Measurements from ENCODE around the gene MOB3A. TPM values are rescaled to one million over a fixed set of nuclear protein-coding genes. Genes with fewer than 3 reads are reported as not detected.
A peak's percentile ranks its signal among the peaks of the same experiment; 100 is the strongest.

Gene MOB3A
- total and polyA plus RNA-seq, 9 of the 15 experiments (the other 6 are each of a cell fraction or from before 2014, with no cell fraction given), result 1.1 to 24.1 (median 6.0) TPM

DNA sequence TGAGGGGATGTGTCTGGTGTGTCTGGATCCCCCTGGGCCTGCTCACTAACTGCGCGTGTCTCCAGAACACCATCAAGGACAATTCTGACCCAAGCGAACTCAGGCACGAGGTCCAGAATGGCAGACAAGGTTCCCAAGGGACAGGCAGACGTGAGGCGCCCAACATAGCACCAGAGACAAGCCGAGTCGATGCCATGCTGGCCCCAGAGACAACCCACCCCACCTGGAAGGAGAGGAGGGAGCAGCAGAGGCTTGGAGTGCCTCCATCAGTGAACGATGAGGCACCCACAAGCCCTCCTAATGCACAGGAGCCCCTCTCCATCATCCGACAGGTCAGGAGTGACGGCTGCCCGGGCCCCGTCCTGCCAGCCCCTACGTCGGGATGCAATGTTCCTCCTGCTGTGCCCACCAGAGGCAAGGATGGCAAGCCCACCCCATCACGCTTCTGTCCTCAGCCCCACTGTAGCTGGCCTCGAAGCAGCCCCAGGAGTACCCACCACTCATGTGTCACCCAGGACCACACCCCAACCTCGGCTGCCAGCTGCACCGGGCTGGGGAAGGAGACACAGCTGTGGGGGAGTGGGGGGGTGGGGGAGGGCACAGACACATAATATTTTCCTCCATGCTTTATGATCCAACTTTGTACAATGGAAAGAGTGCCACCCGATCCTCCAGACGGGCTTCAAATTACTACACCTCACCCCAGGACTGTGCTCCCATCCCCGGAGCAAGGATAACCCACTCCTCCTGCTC is 43.4 kb upstream of the MOB3A start:
- Histone ChIP-seq H3K27ac (ENCODE audit: extremely low read depth, low read depth, low read length) (no peak overlapping the region; the same call in 2 of the 3 replicates), H3K27me3 (ENCODE audit: control insufficient read depth in 2 of 2, insufficient read depth in 2 of 2, low read length in 2 of 2) (no peaks in the 10 kb centered on the region), H3K79me2 (ENCODE audit: control insufficient read depth, insufficient read depth, low read length) (peaks cover 49% of the 10 kb centered on the region), H3K9me3 (replicated peaks; ENCODE audit: control insufficient read depth, insufficient read depth, low read depth, low read length) (no peaks in the 10 kb centered on the region), H4K20me1 (replicated peaks; ENCODE audit: control insufficient read depth, insufficient read depth, low read length) (no peaks in the 10 kb centered on the region), H3K36me3 (ENCODE audit: control insufficient read depth, insufficient read depth, low read length) (peaks cover 63% of the 10 kb centered on the region; the same call in 2 of the 3 replicates), H3K4me1 (replicated peaks in 1 of 2; ENCODE audit: control insufficient read depth in 2 of 2, insufficient read depth in 2 of 2, low read length in 2 of 2) (peaks cover 0 to 33% of the 10 kb centered on the region in 2 experiments; a peak in 2 of 5 replicates), H3K9ac (ENCODE audit: insufficient read depth in 1 of 2, low read depth in 2 of 2, low read length in 2 of 2) (peak overlapping the region in 1 of 2 experiments; percentile 64; a peak in 2 of 4 replicates), H3K9me1 (ENCODE audit: control insufficient read depth, insufficient read depth, low read length) (no peaks in the 10 kb centered on the region), H3K4me2 (ENCODE audit: insufficient read depth, low read length) (no peak overlapping the region), H3K4me3 (no peak overlapping the region), H2AFZ (ENCODE audit: low read depth, low read length) (no peak overlapping the region)
- ATAC-seq, result no peak
- no peak for FAIRE-seq
- ChIA-PET POLR2A (no interaction called here), CTCF (ENCODE audit: low intra/inter-chr PET ratio) (no interaction called here)
- BruUV-seq (replicated peaks), result no TSS peak
- intact Hi-C loops (cut with micrococcal nuclease), result no loop called here
- in situ Hi-C loops (cut with MboI), result no loop called here
- TF ChIP-seq RBM22 (IDR thresholded peaks at IDR 0.05; ENCODE audit: low read depth, low read length, poor library complexity, severe bottlenecking) (peak; percentile 31), ZNF354B (CRISPR knock-in tag; IDR thresholded peaks at IDR 0.05) (no peak), POLR2G (IDR thresholded peaks at IDR 0.05; ENCODE audit: low read depth, low read length) (peak; percentile 49), RBFOX2 (IDR thresholded peaks at IDR 0.05; ENCODE audit: low read depth, low read length) (peak; percentile 23; the same call in 1 of the 2 replicates)
- no peak for DNase-seq (ENCODE audit: extremely low read depth in 1 of 4, low spot score in 3 of 4)
- WGBS (ENCODE audit: insufficient coverage, low coverage, missing lambda C conversion rate), result 95% methylated on average over 20 of the region's 22 CpGs

Measured in K562 (cell line).